Activated CD4-positive, alpha-beta memory T cell treated with anti-CD3 and anti-CD28 coated beads for 36 hours (primary cell): ENCODE data around the gene PCK2. TPM values are rescaled to one million over a fixed set of nuclear protein-coding genes. Genes with fewer than 3 reads are reported as not detected.

Source experiments
- CTCF ChIA-PET: fragments of 350-600 bp; sonication (Branson Sonifier 250); formaldehyde crosslinking; loops from one replicate; lab custom pipeline; 2021; ENCODE audit warnings: antibody characterized with exemption, inconsistent platforms; lab: Charles Lee
- POLR2A ChIA-PET: fragments of 350-600 bp; sonication (Branson Sonifier 250); formaldehyde crosslinking; loops from one replicate; lab custom pipeline; 2021; ENCODE audit warnings: antibody characterized with exemption; lab: Charles Lee
- DNase-seq: peaks from one replicate; pipeline ENCODE4 v3.0.0-alpha.2; 2020
- H3K27ac Mint-ChIP-seq: one replicate; pipeline ENCODE4 v1.8.0; 2021; ENCODE audit warnings: mixed read lengths
- H3K27me3 Mint-ChIP-seq: one replicate; pipeline ENCODE4 v1.8.0; 2021; ENCODE audit warnings: mixed read lengths
- H3K36me3 Mint-ChIP-seq: one replicate; pipeline ENCODE4 v1.8.0; 2021; ENCODE audit warnings: mixed read lengths
- H3K4me1 Mint-ChIP-seq: one replicate; pipeline ENCODE4 v1.8.0; 2021; ENCODE audit warnings: low read depth, mixed read lengths
- H3K4me3 Mint-ChIP-seq: one replicate; pipeline ENCODE4 v1.8.0; 2021; ENCODE audit warnings: mild to moderate bottlenecking, mixed read lengths
- H3K9me3 Mint-ChIP-seq: one replicate; pipeline ENCODE4 v1.8.0; 2021; ENCODE audit warnings: mixed read lengths
- intact Hi-C: fragments of 100-400 bp; cut with micrococcal nuclease; formaldehyde crosslinking; loops from one replicate; pipeline ENCODE4 v1.15.1; 2023
- total RNA-seq, 2 experiments: library from RNA; stranded (reverse); gene quantifications; one replicate each; pipeline ENCODE4 v1.2.3, GENCODE V29; 2021

Gene PCK2
- total RNA-seq, 2 experiments from 2014 or later: 118 to 125 TPM

DNA sequence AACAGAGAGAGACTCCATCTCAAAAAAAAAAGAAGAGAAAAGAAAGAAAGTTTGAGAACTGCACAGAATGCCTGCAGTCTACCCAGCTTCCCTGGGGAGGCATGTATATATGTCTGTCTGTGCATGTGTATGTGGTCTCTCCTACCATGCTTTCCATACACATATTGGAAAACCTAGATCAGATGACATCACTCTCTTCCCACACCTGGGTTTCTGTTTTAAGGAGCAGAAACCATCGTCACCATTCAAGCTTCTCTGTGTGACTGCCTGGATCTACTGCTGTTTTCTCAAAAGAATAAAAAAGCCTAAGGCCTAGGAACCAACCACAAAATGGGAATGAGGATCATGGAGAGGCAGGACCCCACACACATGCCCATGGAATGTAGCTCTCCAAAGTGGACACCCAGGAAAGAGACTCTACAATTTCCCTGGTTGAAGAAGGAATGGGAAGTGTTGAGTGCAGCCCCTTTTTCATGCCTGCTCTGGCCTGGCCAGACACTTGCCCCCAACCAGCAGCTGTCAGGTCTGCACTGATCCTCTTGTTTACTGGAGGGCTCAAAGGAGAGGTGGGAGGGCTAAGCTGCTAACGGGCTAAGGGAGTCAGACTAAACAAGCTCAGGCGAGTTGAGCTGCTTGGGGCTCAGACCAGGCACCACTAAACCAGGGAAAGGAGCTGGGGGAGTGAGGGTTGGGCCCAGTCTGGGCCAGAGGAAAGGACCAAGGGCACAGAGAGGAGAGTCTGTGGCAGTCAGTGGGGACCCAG, 7.7 kb upstream of the PCK2 start:
- ChIA-PET CTCF (interaction anchor here (0.8 to 1.4 kb wide), 3 partner anchors 22 to 83 kb away, joined by 3 to 9 read pairs (median 5); no protein-coding TSS in a partner anchor), POLR2A (no interaction called here)
- Mint-ChIP-seq H3K27ac (no peak overlapping the region), H3K4me3 (no peak overlapping the region), H3K27me3 (no peaks in the 10 kb centered on the region), H3K4me1 (peaks cover 8% of the 10 kb centered on the region), H3K36me3 (no peaks in the 10 kb centered on the region), H3K9me3 (no peaks in the 10 kb centered on the region)
- DNase-seq: no peak
- intact Hi-C loops: no loop called here

DNA sequence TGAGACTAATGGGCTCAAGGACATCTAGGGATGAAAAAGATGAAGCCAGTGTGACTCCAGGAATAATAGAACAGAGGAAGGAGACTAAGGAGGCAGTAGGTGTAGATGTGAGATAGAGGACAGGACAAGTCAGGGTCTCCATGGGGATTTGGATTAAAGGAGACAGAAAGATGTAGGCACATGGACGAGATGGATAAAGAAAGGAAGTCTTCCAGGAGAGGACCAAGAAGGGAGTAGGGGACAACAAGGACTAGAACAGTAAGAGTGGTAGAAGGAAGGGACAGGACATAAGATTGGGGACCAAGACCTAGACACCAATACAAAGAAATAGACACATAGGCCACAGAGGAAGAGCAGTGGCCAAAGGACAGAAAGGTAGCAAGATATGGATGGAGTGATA, 7.1 kb upstream of the PCK2 start:
- CTCF ChIA-PET: interaction anchor here (1.4 kb wide), 1 partner anchor 29 kb away, joined by 9 read pairs; no protein-coding TSS in a partner anchor
- intact Hi-C loops: no loop called here
- no peak for DNase-seq
- H3K4me1 Mint-ChIP-seq: peaks cover 4% of the 10 kb centered on the region
- no peak overlapping the region for H3K27ac Mint-ChIP-seq
- no peaks in the 10 kb centered on the region for H3K36me3 Mint-ChIP-seq
- no peak overlapping the region for H3K4me3 Mint-ChIP-seq
- H3K27me3 Mint-ChIP-seq: no peaks in the 10 kb centered on the region
- no peaks in the 10 kb centered on the region for H3K9me3 Mint-ChIP-seq
- POLR2A ChIA-PET: no interaction called here

DNA sequence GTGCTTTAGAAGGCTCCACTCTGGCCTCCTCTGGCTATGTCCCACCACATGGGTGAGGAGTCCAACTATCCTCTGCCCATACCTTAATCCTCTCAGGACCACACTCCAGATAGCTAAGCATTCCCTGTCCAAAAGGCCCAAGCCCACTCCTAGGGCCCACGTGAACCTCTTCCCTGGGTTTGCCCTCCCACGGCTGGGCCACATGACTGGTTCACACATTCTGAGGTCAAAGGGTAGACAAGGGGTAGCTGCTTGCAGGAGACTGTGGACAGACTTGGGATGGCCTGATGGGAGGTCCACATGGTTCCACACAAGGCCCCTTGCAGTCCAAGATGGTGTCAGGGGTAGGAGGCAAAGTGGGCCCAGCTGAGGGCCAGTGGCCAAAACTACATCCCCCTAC, 6.0 kb upstream of the PCK2 start:
- intact Hi-C loops: no loop called here
- POLR2A ChIA-PET: no interaction called here
- no peak overlapping the region for H3K4me3 Mint-ChIP-seq
- H3K27ac Mint-ChIP-seq: no peak overlapping the region
- CTCF ChIA-PET: interaction anchor here (0.6 to 12.3 kb wide), 3 partner anchors 14 to 29 kb away, joined by 3 to 458 read pairs (median 241); no protein-coding TSS in a partner anchor
- no peaks in the 10 kb centered on the region for H3K27me3 Mint-ChIP-seq
- H3K36me3 Mint-ChIP-seq: no peaks in the 10 kb centered on the region
- peaks cover 7% of the 10 kb centered on the region for H3K4me1 Mint-ChIP-seq
- H3K9me3 Mint-ChIP-seq: no peaks in the 10 kb centered on the region
- DNase-seq: no peak

DNA sequence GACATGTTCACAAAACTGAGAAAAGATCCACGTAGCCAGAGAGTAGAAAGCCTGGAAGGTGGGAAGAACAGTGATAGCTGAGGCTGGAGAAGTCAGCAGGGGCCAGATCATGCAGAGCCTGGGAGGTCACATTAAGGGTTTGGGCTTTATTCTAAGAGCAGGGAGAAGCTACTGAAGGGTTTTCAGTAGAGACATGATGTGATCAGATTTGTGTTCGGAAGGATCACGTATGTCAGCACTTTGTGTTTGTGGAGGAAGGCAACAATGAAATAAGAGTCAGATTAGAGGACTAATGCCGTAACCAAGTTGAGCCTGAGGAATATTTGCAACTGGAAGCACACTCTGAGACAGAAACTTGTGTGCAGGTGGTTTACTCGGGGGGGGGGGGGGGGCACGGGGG, 4.2 kb upstream of the PCK2 start:
- Mint-ChIP-seq H3K27ac (no peak overlapping the region), H3K9me3 (no peaks in the 10 kb centered on the region), H3K36me3 (peaks cover under 1% of the 10 kb centered on the region), H3K4me3 (no peak overlapping the region), H3K4me1 (peaks cover 15% of the 10 kb centered on the region), H3K27me3 (no peaks in the 10 kb centered on the region)
- intact Hi-C loops: loop anchor here (1.0 to 10.0 kb wide), 4 partner anchors 32 to 207 kb away; partner anchors contain the start of genes DHRS1, DHRS4L2 and NOP9
- ChIA-PET CTCF (interaction anchor here (0.5 to 12.3 kb wide), 24 partner anchors 9 to 1201 kb away, joined by 3 to 458 read pairs (median 6); partner anchors contain the start of genes CARMIL3, CPNE6, DHRS4L2 and IRF9), POLR2A (interaction anchor here (1.3 to 1.5 kb wide), 2 partner anchors 8 to 32 kb away, joined by 4 to 9 read pairs; no protein-coding TSS in a partner anchor)
- DNase-seq: no peak

DNA sequence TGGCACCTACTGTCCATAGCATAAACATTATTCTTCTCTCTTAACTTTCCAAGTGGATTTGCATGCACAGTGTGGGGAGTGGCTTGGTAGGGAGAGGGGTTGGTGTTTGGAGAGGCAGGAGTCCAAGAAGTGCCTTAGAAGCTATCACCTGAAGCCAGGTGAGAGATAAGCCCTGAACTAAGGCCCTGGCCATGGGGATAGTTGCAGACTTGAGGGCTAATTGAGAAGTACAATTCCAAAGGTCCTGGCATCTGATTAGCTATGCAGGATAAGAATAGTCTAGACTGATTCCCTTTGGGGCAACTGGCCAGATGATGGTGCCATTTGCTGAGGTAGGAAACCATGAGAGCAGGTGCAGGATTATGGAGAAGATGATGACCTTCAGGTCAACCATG, 2.0 kb upstream of the PCK2 start:
- ChIA-PET POLR2A (interaction anchor here (0.9 to 4.0 kb wide), 5 partner anchors 11 to 121 kb away, joined by 3 to 46 read pairs (median 7); partner anchors contain the start of genes CHMP4A, DCAF11 and NRL), CTCF (interaction anchor here (0.9 to 12.3 kb wide), 7 partner anchors 12 to 503 kb away, joined by 3 to 458 read pairs (median 5); partner anchors contain the start of genes DCAF11, NRL and PSME1)
- H3K36me3 Mint-ChIP-seq: peaks cover 19% of the 10 kb centered on the region
- no peak overlapping the region for H3K4me3 Mint-ChIP-seq
- H3K9me3 Mint-ChIP-seq: no peaks in the 10 kb centered on the region
- peaks cover 28% of the 10 kb centered on the region for H3K4me1 Mint-ChIP-seq
- DNase-seq: no peak
- intact Hi-C loops: loop anchor here (5.0 to 10.0 kb wide), 2 partner anchors 107 to 205 kb away; partner anchors contain the start of genes DHRS1, DHRS4L2 and NOP9
- H3K27ac Mint-ChIP-seq: no peak overlapping the region
- H3K27me3 Mint-ChIP-seq: no peaks in the 10 kb centered on the region

DNA sequence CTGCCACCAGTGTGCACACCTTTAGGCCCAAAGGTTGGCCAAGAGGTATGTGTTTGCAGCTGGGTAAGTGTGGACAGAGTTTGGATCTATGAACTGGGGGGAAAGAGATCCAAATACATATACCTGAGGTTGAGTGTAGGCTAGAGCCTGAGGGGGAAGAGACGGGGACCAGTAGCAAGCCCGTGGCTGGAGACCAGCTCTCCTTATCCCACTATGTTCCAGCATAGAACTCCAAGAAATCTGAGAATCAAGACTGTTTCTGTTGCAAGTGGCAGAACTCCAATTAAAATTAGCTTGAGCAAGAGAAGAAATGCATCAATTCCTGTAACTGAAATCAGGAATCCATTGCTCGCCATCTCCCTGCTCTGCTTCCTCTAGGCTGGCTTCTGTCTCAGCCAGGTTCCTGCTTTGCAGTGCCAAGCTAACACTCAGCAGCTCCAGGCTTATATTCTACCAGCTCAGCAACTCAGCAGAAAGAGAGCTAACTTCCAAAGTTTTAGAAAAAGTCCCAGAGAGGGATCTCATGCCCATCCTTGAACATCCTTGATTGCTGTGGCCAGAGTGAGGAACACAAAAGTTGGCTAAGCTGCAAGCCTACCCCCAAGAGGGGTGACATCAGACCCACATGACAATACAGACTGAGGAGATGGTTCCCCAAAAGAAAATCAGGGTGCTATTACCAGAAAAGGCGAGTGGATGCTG, 1.5 kb upstream of the PCK2 start:
- Mint-ChIP-seq H3K36me3 (peaks cover 19% of the 10 kb centered on the region), H3K4me3 (peak overlapping the region; percentile 94), H3K4me1 (peaks cover 28% of the 10 kb centered on the region), H3K27me3 (no peaks in the 10 kb centered on the region), H3K9me3 (no peaks in the 10 kb centered on the region), H3K27ac (peak overlapping the region; percentile 97)
- intact Hi-C loops: loop anchor here (5.0 to 10.0 kb wide), 2 partner anchors 108 to 205 kb away; partner anchors contain the start of genes DHRS1, DHRS4L2 and NOP9
- DNase-seq: no peak
- ChIA-PET CTCF (interaction anchor here (0.8 to 12.3 kb wide), 8 partner anchors 12 to 504 kb away, joined by 3 to 458 read pairs (median 14); partner anchors contain the start of genes DCAF11, IRF9, MDP1 and NRL), POLR2A (interaction anchor here (0.9 to 4.0 kb wide), 9 partner anchors 10 to 121 kb away, joined by 3 to 46 read pairs (median 4); partner anchors contain the start of genes CARMIL3, CHMP4A, DCAF11 and EMC9)

DNA sequence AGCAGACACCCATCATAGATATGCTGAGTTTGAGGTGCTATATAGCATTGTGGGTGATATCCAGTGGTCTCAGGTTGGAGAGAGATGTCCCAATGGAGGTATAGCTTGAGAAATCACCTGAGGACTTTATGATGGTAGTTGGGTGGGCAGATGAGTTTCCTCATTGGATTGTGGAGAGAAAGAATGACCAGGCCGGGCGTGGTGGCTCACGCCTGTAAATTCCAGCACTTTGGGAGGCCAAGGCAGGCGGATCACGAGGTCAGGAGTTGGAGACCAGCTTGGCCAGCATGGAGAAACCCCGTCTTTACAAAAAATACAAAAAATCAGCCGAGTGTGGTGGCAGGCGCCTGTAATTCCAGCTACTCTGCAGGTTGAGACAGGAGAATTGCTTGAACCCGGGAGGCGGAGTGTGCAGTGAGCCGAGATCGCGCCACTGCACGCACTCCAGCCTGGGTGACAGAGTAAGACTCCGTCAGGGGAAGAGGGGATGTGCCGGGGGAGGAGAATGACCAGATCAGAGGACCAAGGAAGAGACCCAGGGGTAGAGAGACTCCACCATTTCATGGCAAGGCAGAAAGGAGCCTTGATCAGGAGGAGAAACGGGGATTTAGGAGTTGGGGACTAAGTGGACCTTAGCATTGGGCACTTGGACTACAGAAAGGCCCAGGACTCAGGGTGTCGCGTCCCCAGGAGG, 757 bp upstream of the PCK2 start:
- no peaks in the 10 kb centered on the region for H3K9me3 Mint-ChIP-seq
- H3K36me3 Mint-ChIP-seq: peaks cover 23% of the 10 kb centered on the region
- intact Hi-C loops: loop anchor here (5.0 to 10.0 kb wide), 2 partner anchors 109 to 204 kb away; partner anchors contain the start of genes DHRS1, DHRS4L2 and NOP9
- POLR2A ChIA-PET: interaction anchor here (0.8 to 4.0 kb wide), 15 partner anchors 9 to 149 kb away, joined by 3 to 46 read pairs (median 5); partner anchors contain the start of genes CARMIL3, CHMP4A, DCAF11 and EMC9
- DNase-seq: no peak
- CTCF ChIA-PET: interaction anchor here (0.6 to 12.3 kb wide), 10 partner anchors 13 to 505 kb away, joined by 3 to 458 read pairs (median 4); partner anchors contain the start of genes DCAF11, EMC9, IRF9 and MDP1
- peak overlapping the region; percentile 94 for H3K4me3 Mint-ChIP-seq
- H3K27ac Mint-ChIP-seq: peak overlapping the region; percentile 97
- H3K27me3 Mint-ChIP-seq: no peaks in the 10 kb centered on the region
- H3K4me1 Mint-ChIP-seq: peaks cover 28% of the 10 kb centered on the region

DNA sequence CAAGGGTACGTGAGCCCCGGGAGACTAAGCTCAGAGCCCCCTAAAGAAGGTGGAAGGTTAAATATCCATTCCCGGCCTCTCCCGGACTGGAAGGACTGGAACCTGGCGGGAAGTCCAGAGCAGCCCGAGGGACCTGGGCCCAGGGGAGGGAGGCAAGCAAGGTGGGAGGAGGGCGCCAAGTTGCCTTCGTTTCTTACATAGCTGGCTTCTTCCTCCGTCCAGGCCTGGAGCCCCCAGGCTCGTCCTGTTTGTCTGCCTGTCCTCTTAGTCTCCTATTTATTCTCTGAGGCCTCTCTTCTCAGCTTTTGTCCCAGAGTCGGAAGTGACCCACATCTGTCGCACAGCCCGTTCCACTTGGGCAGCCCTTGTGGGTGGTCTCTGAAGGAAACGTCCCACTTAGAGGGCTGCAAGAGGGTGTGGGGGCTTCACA, 745 bp downstream of the PCK2 start:
- Mint-ChIP-seq H3K27me3 (no peaks in the 10 kb centered on the region), H3K27ac (peak overlapping the region; percentile 97), H3K4me3 (peak overlapping the region; percentile 94), H3K9me3 (no peaks in the 10 kb centered on the region), H3K36me3 (peaks cover 35% of the 10 kb centered on the region), H3K4me1 (peaks cover 28% of the 10 kb centered on the region)
- no peak for DNase-seq
- ChIA-PET CTCF (interaction anchor here (0.6 to 12.3 kb wide), 11 partner anchors 11 to 552 kb away, joined by 3 to 458 read pairs (median 3); partner anchors contain the start of genes DCAF11, DHRS1, IRF9 and NOP9), POLR2A (interaction anchor here (0.6 to 4.0 kb wide), 12 partner anchors 10 to 119 kb away, joined by 3 to 46 read pairs (median 8); partner anchors contain the start of genes DCAF11, IRF9, NRL and PSME2)
- intact Hi-C loops: loop anchor here (1.0 to 10.0 kb wide), 8 partner anchors 13 to 202 kb away; partner anchors contain the start of genes DCAF11, DHRS1, DHRS4L2 and NOP9

DNA sequence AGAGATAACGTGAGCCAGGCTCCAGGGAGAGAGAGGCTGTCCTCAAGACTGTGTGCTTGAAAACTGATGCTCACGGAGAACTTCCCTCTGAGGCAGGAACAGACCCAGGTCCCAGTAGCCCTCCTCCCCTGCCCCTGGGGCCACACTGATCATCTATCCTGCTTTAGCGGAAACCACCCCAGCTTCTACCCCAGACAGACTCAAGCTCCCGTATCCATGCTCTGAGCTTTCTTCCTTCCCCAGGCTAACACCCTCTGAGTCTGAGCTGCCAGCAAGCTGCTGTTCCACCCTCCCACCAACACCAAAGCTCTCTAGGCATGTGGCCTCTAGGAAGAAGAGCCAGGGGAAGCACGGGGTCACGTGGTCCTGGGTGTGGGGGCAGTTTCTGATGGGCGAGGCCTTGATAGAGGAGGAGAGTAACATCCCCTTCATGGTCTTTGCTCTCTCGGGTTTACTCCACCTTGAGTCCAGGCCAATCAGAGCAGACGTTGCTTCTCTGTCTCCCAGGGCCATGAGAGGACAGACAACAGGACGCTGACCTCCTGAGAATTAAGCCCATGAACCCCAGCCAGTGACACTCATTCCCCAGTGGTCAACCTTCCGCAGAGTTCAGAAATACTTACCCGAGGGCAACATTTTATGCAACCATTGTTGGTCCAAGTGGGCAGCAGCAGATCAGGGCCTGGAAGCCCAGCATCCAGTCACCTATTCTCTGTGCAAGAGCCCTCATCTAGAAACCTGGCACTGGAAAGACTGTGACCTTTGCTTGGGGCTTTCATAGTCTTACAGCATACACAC, 1.4 kb downstream of the PCK2 start:
- Mint-ChIP-seq H3K4me3 (peak overlapping the region; percentile 94), H3K36me3 (peaks cover 40% of the 10 kb centered on the region), H3K27ac (peak overlapping the region; percentile 97), H3K4me1 (peaks cover 27% of the 10 kb centered on the region), H3K9me3 (no peaks in the 10 kb centered on the region), H3K27me3 (no peaks in the 10 kb centered on the region)
- POLR2A ChIA-PET: interaction anchor here (0.6 to 4.0 kb wide), 13 partner anchors 9 to 119 kb away, joined by 3 to 46 read pairs (median 5); partner anchors contain the start of genes DCAF11, IRF9, NRL and PSME1
- intact Hi-C loops: loop anchor here (1.0 to 10.0 kb wide), 3 partner anchors 13 to 111 kb away; partner anchors contain the start of genes DHRS4L2 and PSME2
- CTCF ChIA-PET: interaction anchor here (0.6 to 12.3 kb wide), 10 partner anchors 11 to 552 kb away, joined by 3 to 458 read pairs (median 8); partner anchors contain the start of genes DCAF11, DHRS1, IRF9 and NOP9
- DNase-seq: peak; percentile 84
